ENCODE data around the gene CALM3.

Gene CALM3

DNA sequence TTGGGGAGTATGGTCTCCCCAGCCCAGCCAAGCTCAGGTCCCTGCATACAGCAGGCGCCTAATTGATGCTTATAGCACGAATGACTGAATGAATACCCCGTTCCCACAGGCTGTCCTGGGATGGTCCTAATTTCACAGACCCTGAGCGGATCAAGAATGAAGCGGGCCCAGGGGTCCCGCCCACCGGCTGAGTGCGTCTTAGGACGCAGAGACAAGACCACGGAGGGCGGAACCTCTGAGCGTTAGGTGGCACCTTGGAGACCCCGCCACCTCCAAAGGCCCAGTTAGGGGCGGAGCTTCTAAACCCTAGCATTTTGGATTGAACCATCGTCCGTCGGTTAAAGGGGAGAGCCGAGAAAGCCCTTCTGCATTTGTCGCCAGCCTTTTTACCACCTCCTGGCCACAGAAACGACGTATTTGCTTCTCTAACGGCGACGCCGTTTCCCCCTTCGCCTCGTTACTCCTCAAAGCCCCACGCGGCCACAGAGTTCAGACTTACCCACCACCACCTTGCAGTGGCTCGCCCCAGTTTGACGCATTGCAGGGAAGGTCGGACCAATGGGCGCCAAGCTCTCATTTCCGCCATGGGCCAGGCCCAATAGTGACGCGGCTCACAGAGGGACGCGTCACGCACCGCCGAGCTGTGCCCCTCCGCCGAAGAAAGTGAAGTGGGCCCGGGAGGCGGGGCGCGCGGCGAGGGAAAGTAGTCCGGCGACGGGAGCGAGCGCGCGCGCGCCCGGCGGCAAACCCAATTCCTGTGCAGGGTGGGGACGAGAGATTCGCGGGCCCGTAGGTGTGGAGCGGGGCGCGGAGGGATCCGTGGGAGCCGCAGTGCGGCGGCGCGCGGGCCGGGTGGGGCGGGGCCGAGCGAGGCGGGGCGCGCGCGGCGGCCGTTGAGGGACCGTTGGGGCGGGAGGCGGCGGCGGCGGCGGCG lies 479 bp upstream of the CALM3 start:
- DNase-seq: peak; percentile 94 to 97

DNA sequence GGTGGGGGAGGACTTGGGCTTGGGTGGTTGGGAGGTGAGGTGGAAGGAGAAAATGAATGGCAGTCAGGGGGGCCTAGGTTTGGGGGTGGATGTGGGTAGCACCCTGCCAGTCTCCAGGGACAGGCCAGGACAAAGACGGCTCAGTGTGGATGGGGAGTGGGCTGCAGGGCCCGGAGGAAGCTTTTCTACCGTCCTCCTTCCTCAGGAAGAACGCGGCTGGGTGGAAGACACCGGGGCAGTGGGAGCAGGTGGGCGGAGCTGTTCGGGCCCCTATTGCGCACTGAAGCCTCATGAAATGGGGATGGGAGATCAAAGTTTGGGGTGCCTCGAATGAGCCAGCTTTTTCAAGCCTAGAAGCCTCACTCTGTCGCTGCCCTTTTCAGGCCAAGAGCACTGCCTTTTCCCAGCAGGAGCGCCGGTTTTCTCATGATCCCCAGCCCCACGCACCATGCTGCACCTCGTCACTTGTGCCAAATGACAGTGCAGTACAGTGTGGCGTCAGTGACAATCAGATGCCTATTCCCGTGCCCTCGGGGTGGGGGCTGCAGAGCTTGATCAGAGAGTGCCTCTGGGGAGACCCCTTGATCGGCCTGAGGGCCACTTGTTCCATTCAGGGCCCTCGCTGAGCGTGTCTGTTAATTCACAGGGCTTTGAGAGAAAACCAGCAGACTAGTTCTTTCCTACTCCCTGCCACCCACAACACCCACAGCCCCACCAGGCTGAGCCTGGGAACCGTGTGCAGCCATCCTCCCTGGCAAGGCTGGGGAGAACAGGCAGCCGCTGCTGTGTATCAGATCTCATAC lies 1.5 kb downstream of the CALM3 start:
- DNase-seq: no peak

DNA sequence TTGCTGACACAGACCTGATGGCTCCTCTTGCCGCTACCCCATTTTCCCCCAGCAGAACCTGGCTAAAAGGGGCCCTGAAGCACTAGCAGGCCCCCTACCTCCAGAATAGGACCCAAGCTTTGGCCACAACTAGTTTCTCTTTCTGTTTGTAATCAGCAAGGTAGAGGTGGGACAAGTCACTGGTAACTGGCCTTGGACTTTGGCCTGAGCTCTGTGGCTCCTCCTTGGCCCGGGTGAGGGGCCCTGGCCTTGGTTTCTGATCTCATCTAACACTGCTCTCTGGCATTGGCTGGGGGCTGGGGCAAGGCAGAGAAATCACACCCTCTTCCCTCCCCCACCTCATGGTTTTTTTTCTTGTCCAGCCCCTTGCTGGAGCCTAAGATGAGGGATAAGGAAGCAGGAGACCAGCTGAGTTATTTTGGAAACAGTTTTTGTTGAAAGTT lies 2.1 kb downstream of the CALM3 start:
- DNase-seq: no peak

DNA sequence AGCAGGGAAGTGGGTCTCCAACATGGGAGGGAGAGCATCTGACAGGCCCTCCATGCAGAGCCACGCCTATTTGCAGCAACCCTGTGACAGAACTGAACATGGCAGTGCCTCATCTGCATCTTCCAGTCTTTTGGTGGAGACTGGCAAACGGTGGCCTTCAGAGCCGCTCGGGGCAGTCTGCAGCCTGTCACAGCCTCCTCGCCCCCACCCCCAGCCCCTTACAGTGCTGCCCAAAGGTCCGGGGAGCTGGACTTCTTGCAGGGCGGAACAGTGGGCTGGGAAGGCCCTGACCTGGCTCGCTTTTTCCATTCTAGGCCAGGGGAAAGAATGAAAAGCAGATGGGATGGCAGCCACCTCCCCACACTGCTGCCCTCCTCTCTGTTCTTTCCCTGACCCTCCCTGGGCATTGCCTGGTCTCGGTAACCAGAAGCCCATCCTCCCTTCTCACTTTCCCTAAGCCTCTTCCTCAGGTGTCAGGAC lies 2.7 kb downstream of the CALM3 start:
- no peak for DNase-seq

DNA sequence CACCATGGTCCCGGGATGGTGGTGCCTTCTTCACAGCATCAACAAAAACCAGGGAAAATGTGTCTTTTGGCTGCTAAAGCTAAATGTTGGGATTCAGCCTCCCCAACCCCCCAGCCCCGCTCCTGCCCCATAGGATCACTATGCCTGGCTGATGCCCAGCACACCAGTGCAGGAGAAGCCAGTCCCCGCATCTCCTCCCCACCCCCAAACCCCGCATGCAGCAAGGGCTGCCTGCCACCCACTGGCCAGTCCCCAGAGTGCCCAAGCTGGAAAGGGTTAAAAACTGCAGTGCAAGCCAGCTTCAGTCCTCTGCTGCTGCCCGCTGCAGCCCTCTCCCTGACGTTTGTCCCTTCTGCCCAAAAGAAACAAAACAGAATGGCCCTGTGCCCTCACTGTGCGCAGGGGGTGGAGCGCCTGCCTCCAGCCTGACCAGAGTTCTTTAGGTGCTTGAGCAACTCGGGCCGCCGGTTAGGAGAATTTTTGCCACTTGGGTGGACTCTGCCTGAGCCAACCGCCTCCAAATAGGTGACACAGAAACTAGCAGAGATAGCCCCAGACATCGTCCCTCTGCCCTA lies 3.7 kb downstream of the CALM3 start:
- DNase-seq: no peak

DNA sequence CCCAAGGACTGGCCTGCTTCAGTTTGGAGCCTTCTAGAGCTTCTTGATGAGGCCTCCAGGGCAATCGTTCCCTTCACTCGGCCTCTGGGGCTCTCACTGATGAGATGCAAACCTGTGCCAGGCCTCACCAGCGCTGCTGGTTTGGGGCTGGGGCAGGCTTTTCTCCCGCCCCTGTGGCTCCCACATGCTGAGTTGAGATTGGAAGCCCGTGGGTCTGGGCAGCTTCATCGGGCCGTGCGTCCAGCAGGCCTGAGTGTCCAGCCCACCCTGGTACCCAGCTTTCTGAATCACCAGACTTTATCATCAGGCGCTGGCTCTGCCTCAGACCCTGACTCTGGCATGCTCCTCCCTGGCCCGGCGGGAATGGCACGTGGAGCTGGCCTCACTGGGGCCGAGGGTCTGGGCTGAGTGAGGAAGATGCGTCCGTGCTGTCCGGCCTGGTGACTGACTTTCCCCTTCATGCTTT lies 4.3 kb downstream of the CALM3 start:
- DNase-seq: no peak

DNA sequence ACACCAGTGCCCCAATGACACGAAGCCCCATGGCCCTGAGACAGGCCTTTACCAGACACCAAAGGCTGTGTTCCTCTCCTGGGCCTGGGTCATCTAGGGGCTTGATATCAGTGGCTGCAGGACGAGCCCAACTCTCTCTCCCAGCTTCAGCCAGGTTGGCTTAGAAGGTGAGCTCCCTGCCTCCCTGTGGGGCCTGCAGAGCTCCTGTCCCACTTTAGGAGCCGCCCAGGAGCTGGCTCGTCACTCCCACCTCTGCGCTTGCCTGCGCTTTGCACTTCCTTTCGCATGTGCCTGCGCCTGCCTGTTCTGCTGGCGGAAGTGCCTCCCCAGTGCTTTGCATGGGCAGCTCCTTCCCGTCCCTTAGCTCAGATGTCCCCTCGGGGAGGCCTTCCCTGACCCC lies 4.9 kb downstream of the CALM3 start:
- no peak for DNase-seq

DNA sequence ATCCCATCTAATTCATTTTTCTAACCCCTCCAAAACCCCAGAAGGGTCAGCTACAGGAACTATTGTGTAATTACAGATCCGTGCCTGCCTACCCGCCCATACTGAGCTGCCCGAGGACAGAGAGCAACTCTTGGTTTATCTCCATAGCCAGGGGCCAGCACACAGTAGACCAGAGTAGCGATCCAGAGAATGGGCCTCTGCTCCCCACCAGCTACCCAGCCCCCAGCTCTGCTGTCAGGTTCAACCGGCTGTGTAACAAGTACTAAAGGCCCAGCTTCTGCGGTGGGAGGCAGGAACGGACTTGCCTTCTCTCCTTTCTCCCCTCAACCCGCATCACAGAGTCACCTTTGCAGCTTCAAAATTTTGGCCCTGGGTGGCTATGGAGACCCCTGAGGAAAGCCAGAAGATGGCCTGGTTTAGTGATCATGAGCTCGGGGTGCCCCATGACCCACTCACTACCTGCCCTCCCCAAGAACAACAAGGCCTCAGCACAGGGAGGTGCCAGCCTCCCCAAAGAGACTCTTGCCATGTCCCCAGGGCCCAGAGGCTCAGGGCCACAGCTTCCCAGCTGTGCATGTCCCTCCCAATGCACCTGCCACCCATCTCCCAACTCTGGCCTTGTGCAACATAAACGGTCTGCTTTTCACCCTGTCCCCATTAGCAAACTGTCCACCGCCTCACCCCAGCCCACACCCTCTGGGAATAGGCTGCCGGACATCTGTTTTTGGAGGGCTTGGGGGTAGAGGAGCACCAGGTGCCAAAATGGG lies 5.7 kb downstream of the CALM3 start:
- no peak for DNase-seq

DNA sequence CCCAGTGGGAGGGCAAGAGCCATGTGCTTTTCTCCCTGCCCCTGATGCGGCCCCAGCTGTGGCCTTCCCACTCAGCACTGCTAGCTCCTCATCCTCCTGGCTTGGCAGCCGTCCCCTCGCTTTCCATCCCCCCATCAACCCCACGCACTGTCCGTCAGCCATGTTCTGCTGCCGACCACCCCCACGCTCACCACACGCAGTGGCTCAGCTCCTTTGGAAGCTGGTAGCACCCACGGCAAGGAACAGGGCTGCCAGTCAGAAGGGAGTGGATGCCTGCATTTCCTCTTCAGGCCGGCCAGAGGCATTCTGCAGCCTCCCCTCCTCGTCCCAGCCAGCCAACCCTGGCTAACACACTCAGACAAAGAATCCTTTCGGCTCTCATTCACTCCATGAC lies 6.3 kb downstream of the CALM3 start:
- DNase-seq: no peak

DNA sequence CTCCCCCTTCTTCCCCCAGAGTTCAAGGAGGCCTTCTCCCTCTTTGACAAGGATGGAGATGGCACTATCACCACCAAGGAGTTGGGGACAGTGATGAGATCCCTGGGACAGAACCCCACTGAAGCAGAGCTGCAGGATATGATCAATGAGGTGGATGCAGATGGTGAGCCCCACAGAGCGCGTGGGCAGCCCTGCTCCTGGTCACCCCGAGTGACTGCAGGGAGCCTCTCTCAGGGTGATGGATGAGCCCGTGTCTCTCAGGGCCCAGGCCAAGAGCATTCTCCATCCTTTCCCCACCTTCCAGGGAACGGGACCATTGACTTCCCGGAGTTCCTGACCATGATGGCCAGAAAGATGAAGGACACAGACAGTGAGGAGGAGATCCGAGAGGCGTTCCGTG lies 7.0 kb downstream of the CALM3 start:
- no peak for DNase-seq

DNA sequence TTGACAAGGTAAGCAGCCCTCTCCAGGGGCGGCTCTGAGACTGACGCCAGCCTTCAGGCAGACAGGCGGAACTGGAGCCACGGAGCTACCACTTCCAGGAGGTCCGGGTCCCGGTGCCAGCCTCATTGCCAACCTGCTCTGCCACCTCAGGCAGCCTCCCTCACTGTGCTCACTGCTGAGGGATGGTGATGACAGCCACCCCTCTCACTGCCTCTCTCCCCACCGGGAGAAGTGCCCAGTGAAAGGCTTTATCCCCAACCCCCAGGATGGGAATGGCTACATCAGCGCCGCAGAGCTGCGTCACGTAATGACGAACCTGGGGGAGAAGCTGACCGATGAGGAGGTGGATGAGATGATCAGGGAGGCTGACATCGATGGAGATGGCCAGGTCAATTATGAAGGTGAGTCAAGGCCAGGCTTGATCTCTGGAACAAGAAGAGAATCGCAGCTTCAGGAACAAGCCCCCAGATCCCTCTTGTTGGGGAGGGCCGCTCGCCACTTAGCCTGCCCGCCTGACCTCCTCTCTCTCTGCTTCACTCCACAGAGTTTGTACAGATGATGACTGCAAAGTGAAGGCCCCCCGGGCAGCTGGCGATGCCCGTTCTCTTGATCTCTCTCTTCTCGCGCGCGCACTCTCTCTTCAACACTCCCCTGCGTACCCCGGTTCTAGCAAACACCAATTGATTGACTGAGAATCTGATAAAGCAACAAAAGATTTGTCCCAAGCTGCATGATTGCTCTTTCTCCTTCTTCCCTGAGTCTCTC lies 7.6 kb downstream of the CALM3 start:
- DNase-seq: no peak

DNA sequence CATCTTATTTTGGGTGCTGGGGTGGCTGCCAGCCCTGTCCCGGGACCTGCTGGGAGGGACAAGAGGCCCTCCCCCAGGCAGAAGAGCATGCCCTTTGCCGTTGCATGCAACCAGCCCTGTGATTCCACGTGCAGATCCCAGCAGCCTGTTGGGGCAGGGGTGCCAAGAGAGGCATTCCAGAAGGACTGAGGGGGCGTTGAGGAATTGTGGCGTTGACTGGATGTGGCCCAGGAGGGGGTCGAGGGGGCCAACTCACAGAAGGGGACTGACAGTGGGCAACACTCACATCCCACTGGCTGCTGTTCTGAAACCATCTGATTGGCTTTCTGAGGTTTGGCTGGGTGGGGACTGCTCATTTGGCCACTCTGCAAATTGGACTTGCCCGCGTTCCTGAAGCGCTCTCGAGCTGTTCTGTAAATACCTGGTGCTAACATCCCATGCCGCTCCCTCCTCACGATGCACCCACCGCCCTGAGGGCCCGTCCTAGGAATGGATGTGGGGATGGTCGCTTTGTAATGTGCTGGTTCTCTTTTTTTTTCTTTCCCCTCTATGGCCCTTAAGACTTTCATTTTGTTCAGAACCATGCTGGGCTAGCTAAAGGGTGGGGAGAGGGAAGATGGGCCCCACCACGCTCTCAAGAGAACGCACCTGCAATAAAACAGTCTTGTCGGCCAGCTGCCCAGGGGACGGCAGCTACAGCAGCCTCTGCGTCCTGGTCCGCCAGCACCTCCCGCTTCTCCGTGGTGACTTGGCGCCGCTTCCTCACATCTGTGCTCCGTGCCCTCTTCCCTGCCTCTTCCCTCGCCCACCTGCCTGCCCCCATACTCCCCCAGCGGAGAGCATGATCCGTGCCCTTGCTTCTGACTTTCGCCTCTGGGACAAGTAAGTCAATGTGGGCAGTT lies 8.6 kb downstream of the CALM3 start:
- no peak for DNase-seq

DNA sequence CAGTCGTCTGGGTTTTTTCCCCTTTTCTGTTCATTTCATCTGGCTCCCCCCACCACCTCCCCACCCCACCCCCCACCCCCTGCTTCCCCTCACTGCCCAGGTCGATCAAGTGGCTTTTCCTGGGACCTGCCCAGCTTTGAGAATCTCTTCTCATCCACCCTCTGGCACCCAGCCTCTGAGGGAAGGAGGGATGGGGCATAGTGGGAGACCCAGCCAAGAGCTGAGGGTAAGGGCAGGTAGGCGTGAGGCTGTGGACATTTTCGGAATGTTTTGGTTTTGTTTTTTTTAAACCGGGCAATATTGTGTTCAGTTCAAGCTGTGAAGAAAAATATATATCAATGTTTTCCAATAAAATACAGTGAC lies 9.3 kb downstream of the CALM3 start:
- DNase-seq: no peak

DNA sequence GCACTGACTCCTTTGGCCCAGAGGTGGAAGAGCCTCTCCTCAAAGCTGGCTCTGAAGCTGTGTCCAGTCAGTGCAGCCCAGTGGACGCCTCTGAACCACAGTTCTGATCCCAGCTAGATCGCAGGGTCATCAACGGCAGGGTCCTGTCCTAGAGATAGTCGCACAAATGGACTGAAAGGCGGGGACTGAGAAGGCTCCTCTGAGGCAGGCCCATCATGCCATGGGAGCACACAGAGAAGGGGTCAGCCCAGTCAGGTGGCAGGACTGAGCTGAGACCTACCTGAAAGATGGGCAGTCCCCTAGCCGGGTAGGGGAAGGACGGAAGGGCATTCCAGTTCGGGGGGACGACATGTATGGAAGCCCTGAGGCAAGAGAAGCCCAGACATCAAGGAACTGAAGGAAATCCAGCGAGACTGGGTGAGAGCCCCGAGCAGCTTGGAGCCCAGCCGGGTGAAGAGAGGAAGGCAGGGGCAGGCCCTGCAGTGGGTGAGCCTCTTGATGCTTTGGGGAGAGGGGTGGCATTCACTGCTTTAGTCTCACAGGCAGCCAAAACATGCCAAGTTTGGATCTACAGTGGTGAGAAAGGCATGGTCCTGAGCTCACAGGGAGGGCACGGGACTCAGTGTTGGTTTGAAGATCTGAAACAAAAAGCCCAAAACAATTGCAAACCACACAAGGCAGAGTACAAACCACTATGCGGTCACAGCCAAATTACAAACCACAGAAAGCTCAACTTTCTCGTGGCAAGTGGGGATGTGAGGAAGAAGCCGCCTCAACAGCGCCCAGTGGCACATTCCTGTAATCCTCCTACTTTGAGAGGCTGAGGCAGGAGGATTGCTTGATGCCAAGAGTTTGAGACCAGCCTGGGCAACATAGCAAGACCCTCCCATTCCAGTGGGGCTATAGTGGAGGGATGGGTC lies 10.0 kb downstream of the CALM3 start:
- no peak for DNase-seq

DNA sequence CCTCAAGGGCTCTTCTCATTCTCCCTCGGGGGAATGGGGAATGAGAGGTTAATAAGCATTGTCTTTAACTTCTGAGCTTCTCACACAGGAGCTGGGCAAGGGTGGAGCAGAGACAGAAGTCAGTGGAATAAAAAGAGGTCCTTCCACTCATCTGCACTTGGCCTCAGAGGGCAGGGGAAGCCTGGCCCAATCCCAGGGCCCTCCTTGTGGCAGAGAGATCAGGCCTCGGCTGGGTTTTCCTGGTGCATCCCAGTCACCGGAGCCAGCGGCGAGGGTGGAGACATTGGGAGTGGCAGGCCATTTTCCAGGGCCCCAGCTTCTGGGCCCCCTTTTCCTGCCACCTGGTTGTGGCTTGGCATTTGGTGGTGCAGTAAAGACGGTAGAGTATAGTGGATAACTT lies 10.6 kb downstream of the CALM3 start:
- DNase-seq: no peak

DNA sequence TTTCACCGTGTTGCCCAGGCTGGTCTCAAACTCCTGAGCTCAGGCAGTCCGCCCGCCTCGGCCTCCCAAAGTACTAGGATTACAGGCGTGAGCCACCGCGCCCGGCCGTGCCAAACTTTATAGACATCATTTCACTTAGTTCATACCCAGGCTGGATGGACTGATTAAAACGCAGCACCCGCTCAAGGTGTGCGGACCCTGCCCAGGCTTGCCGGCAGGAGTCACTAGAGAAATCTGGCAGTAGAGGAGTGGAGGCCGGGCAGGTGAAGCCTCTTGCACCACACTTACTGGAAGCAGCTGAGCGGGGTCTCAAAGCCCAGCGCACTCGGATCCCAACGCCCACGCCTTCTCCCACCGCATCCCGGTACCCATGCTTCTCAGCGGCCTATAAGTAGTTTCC lies 12.4 kb downstream of the CALM3 start:
- no peak for DNase-seq

DNA sequence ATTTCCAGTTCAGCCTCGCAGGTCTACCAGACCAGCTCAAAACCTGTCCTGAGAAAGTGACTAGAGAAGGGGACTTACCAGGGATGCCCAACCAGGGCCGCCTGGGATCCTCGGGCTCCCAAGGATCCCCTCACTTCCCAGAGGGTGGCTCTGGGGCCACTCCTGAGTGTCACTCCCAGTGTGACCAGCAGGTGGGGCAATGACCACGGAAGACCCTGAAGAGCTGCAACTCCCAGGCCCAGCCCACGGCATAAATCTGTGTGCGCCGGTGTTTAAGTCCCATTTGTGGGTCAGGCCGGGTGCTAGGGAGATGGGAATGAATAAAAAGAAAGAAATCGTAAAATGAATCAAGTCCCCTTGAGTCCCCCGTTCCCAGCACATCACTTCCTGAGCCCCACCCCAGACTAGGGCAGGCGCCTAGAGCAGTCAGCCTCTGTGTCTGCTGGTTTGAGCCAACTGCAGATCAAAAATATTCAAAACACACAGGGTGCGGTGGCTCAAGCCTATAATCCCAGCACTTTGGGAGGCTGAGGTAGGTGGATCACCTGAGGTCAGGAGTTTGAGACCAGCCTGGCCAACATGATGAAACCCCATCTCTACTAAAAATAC lies 13.1 kb downstream of the CALM3 start:
- DNase-seq: peak; percentile 68 to 79

DNA sequence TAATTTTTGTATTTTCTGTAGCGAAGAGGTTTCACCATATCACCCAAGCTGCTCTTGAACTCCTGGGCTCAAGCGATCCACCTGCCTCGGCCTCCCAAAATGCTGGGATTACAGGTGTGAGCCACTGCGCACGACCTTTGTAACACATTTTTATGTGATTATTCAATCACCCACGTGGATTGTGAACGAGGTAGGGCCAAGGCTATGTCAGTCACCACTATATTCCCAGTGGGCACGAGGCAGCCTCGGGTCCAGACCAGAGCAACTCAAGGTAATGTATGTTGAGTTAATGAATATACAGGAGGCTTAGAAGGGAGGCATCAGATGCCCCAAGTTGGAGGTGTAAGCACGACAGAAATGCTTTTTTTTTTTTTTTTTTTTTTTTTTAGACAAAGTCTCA lies 14.8 kb downstream of the CALM3 start:
- DNase-seq: no peak

DNA sequence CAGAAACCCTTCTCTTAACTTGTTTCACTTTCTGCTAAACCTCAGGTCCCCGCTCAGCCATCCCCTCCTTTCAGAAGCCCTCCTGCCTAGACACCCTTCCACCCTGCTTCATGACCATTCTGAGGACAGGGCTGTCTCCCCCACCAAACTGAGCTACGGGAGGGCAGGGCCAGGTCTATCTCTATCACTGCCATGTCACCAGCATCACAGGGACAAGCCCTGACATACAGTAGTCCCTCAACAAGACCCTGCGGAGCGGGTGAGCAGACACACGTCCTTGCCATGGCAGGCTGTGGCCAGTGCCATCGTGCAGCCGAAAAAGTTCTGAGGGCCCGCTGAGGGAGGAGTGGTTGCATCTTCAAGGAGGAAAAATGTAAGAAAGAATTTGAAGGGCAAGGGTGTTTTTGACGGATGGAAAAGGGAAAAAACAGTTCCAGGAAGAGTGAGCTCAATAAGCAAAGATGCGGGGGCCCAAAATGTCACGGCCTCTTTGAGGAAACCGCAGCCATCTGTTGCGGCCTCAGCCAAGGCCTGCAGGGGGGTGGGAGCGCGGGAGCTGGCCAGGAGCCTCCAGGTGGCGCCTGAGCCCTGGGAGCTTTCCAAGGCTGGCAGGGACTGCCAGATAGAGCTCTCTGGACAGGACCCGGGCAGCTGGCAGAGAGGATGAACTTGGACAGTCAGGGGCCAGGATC lies 15.6 kb downstream of the CALM3 start:
- peak; percentile 53 to 72 for DNase-seq
